ES-I3 (cell line): ENCODE data around the gene TRIM31.
"Not testable (repeated sequence)": the region's sequence is repeated elsewhere in the genome, so short reads cannot be mapped to it uniquely, and the experiment has no call there.

ENCODE experiments used
- H3K36me3 ChIP-seq: 2 replicates; pipeline ENCODE4 v1.6.1; 2013; ENCODE audit warnings: mild to moderate bottlenecking, low read length, control low read depth, moderate library complexity; ENCODE audit not compliant: insufficient read depth
- H3K4me1 ChIP-seq: 2 replicates; pipeline ENCODE4 v1.6.1; 2013; ENCODE audit warnings: mild to moderate bottlenecking, control low read depth, low read length; ENCODE audit not compliant: insufficient read depth
- H3K9ac ChIP-seq: 2 replicates; pipeline ENCODE4 v1.6.1; 2013; ENCODE audit warnings: low read depth, mild to moderate bottlenecking, low read length, moderate library complexity
- H3K9me3 ChIP-seq: 2 replicates; pipeline ENCODE4 v1.6.1; 2013; ENCODE audit warnings: mild to moderate bottlenecking, low read length, moderate library complexity; ENCODE audit not compliant: control insufficient read depth, insufficient read depth

Gene TRIM31

GRCh38 chr6:30135147-30135546, 22.3 kb upstream of the TRIM31 start:
- Histone ChIP-seq H3K9me3 (no peaks in the 10 kb centered on the region), H3K9ac (no peak overlapping the region), H3K4me1 (no peaks in the 10 kb centered on the region), H3K36me3 (no peaks in the 10 kb centered on the region)

- H3K9me3 ChIP-seq: no peaks in the 10 kb centered on the region
- H3K4me1 ChIP-seq: no peaks in the 10 kb centered on the region
- H3K9ac ChIP-seq: no peak overlapping the region
- H3K36me3 ChIP-seq: no peaks in the 10 kb centered on the region
Observed at GRCh38 chr6:30131947-30132497, 19.1 kb upstream of the TRIM31 start.

- Histone ChIP-seq H3K9ac (no peak overlapping the region), H3K9me3 (no peaks in the 10 kb centered on the region), H3K4me1 (no peaks in the 10 kb centered on the region), H3K36me3 (no peaks in the 10 kb centered on the region)
Observed at GRCh38 chr6:30130887-30131862, 18.3 kb upstream of the TRIM31 start.

- Histone ChIP-seq H3K36me3 (no peaks in the 10 kb centered on the region), H3K4me1 (no peaks in the 10 kb centered on the region), H3K9ac (no peak overlapping the region), H3K9me3 (no peaks in the 10 kb centered on the region)
Observed at GRCh38 chr6:30130179-30130679, 17.3 kb upstream of the TRIM31 start.

- Histone ChIP-seq H3K36me3 (no peaks in the 10 kb centered on the region), H3K9me3 (no peaks in the 10 kb centered on the region), H3K4me1 (no peaks in the 10 kb centered on the region), H3K9ac (no peak overlapping the region)
Observed at GRCh38 chr6:30129265-30130178, 16.6 kb upstream of the TRIM31 start.

- Histone ChIP-seq H3K9ac (peak overlapping the region; percentile 65), H3K4me1 (no peaks in the 10 kb centered on the region), H3K9me3 (no peaks in the 10 kb centered on the region), H3K36me3 (no peaks in the 10 kb centered on the region)
Observed at GRCh38 chr6:30127238-30128093, 14.6 kb upstream of the TRIM31 start.

- Histone ChIP-seq H3K9ac (no peak overlapping the region), H3K36me3 (no peaks in the 10 kb centered on the region), H3K9me3 (no peaks in the 10 kb centered on the region), H3K4me1 (no peaks in the 10 kb centered on the region)
Observed at GRCh38 chr6:30122515-30122914, 9.6 kb upstream of the TRIM31 start.

- no peaks in the 10 kb centered on the region for H3K36me3 ChIP-seq
- no peaks in the 10 kb centered on the region for H3K4me1 ChIP-seq
- no peak overlapping the region for H3K9ac ChIP-seq
- H3K9me3 ChIP-seq: no peaks in the 10 kb centered on the region
Observed at GRCh38 chr6:30121446-30122366, 8.8 kb upstream of the TRIM31 start.

- H3K36me3 ChIP-seq, H3K9me3 ChIP-seq, H3K9ac ChIP-seq, H3K4me1 ChIP-seq: not testable (repeated sequence)
Observed at GRCh38 chr6:30118691-30119090, 5.8 kb upstream of the TRIM31 start.

GRCh38 chr6:30116724-30117123, 3.8 kb upstream of the TRIM31 start:
- H3K9me3 ChIP-seq: no peaks in the 10 kb centered on the region
- no peak overlapping the region for H3K9ac ChIP-seq
- H3K4me1 ChIP-seq: no peaks in the 10 kb centered on the region
- H3K36me3 ChIP-seq: no peaks in the 10 kb centered on the region

GRCh38 chr6:30113841-30114240, 951 bp upstream of the TRIM31 start:
- Histone ChIP-seq H3K9me3 (no peaks in the 10 kb centered on the region), H3K4me1 (no peaks in the 10 kb centered on the region), H3K36me3 (no peaks in the 10 kb centered on the region), H3K9ac (no peak overlapping the region)

- H3K9me3 ChIP-seq: no peaks in the 10 kb centered on the region
- H3K36me3 ChIP-seq: no peaks in the 10 kb centered on the region
- H3K9ac ChIP-seq: no peak overlapping the region
- no peaks in the 10 kb centered on the region for H3K4me1 ChIP-seq
Observed at GRCh38 chr6:30112402-30112994, 392 bp downstream of the TRIM31 start.
